BE2C (cell line): ENCODE data around the gene TOMM40.
"Not testable (repeated sequence)": the region's sequence is repeated elsewhere in the genome, so short reads cannot be mapped to it uniquely, and the experiment has no call there.

Experiments used
- DNase-seq: peaks from one replicate; pipeline ENCODE4 v3.0.0-alpha.2; 2020
- H3K27me3 ChIP-seq: fragments of 250-450 bp; sonication (Bioruptor Pico); 2 replicates; pipeline ENCODE4 v1.5.1; 2020; ENCODE audit warnings: mild to moderate bottlenecking
- H3K36me3 ChIP-seq: fragments of 250-450 bp; sonication (Bioruptor Pico); 2 replicates; pipeline ENCODE4 v1.5.1; 2020; ENCODE audit warnings: mild to moderate bottlenecking
- H3K4me1 ChIP-seq: fragments of 250-450 bp; sonication (Bioruptor Pico); 2 replicates; pipeline ENCODE4 v1.5.1; 2020
- H3K4me3 ChIP-seq: 2 replicates; pipeline ENCODE4 v1.5.1; 2011; ENCODE audit warnings: low read depth, low read length
- H3K9me3 ChIP-seq: fragments of 250-450 bp; sonication (Bioruptor Pico); 2 replicates; pipeline ENCODE4 v1.5.1; 2020
- CTCF ChIP-seq: IDR thresholded peaks from 2 replicates; pipeline ENCODE4 v1.5.1; 2012; ENCODE audit warnings: mild to moderate bottlenecking, low read depth, low read length

Gene TOMM40

GRCh38 chr19:44884566-44884965 is 6.5 kb upstream of the TOMM40 start:
- TF ChIP-seq CTCF, result no peak

GRCh38 chr19:44886141-44886540 is 4.9 kb upstream of the TOMM40 start:
- Histone ChIP-seq H3K4me3 (no peak overlapping the region), H3K9me3 (no peaks in the 10 kb centered on the region), H3K36me3 (no peaks in the 10 kb centered on the region), H3K27me3 (no peaks in the 10 kb centered on the region), H3K4me1 (no peaks in the 10 kb centered on the region)
- no peak for TF ChIP-seq CTCF
- no peak for DNase-seq

More at GRCh38 chr19:44884566-44884965, 6.5 kb upstream of the TOMM40 start:
- no peak overlapping the region for H3K4me3 ChIP-seq
- no peaks in the 10 kb centered on the region for H3K4me1 ChIP-seq
- DNase-seq, result no peak
- H3K9me3 ChIP-seq, result no peaks in the 10 kb centered on the region
- no peaks in the 10 kb centered on the region for H3K36me3 ChIP-seq
- no peaks in the 10 kb centered on the region for H3K27me3 ChIP-seq

- Histone ChIP-seq H3K27me3 (no peaks in the 10 kb centered on the region), H3K9me3 (no peaks in the 10 kb centered on the region), H3K4me3 (no peak overlapping the region), H3K4me1 (no peaks in the 10 kb centered on the region), H3K36me3 (peaks cover 7% of the 10 kb centered on the region)
- no peak for TF ChIP-seq CTCF
- no peak for DNase-seq
Observed at GRCh38 chr19:44887648-44888047, 3.4 kb upstream of the TOMM40 start.

- not testable (repeated sequence) for DNase-seq, H3K9me3 ChIP-seq, H3K4me3 ChIP-seq, H3K27me3 ChIP-seq, H3K4me1 ChIP-seq
- peaks cover 14% of the 10 kb centered on the region for H3K36me3 ChIP-seq
Observed at GRCh38 chr19:44888335-44888734, 2.7 kb upstream of the TOMM40 start.

GRCh38 chr19:44889830-44890365 is 1.2 kb upstream of the TOMM40 start:
- Histone ChIP-seq H3K4me1 (no peaks in the 10 kb centered on the region), H3K4me3 (peak overlapping the region; percentile 65), H3K27me3 (no peaks in the 10 kb centered on the region), H3K36me3 (peaks cover 27% of the 10 kb centered on the region), H3K9me3 (no peaks in the 10 kb centered on the region)
- TF ChIP-seq CTCF, result no peak
- DNase-seq, result no peak

GRCh38 chr19:44890366-44891015 is 563 bp upstream of the TOMM40 start:
- no peaks in the 10 kb centered on the region for H3K27me3 ChIP-seq
- H3K36me3 ChIP-seq, result peaks cover 33% of the 10 kb centered on the region
- TF ChIP-seq CTCF, result no peak
- DNase-seq, result peak; percentile 100
- peak overlapping the region; percentile 65 for H3K4me3 ChIP-seq
- no peaks in the 10 kb centered on the region for H3K9me3 ChIP-seq
- no peaks in the 10 kb centered on the region for H3K4me1 ChIP-seq

GRCh38 chr19:44892932-44893331 is 1.9 kb downstream of the TOMM40 start:
- Histone ChIP-seq H3K27me3 (no peaks in the 10 kb centered on the region), H3K4me1 (no peaks in the 10 kb centered on the region), H3K4me3 (no peak overlapping the region), H3K36me3 (peaks cover 55% of the 10 kb centered on the region), H3K9me3 (no peaks in the 10 kb centered on the region)
- no peak for DNase-seq
- TF ChIP-seq CTCF, result no peak
